Coronary artery (tissue), 2 donors: ENCODE measurements around the gene AMBP.
"Not testable (repeated sequence)": the region's sequence is repeated elsewhere in the genome, so short reads cannot be mapped to it uniquely, and the experiment has no call there.

Experiments
- DNase-seq: peaks from one replicate; pipeline ENCODE4 v3.0.0-alpha.2; 2017; ENCODE audit warnings: low spot score
- H3K27ac ChIP-seq, 2 donors: fragments of 200-600 bp; sonication (generic); one replicate each; pipeline ENCODE4 v1.5.1; 2016 to 2019
- H3K4me3 ChIP-seq: fragments of 200-600 bp; sonication (generic); 2 replicates; pipeline ENCODE4 v1.5.1; 2016; ENCODE audit warnings: mild to moderate bottlenecking, moderate library complexity
- TF ChIP-seq, protein P1 (sequence below): fragments of 200-600 bp; sonication (generic); IDR thresholded peaks from one replicate; pipeline ENCODE4 v1.5.1; 2019; ENCODE audit warnings: antibody characterized with exemption

AMBP gene

GRCh38 chr9:114049441-114050225, 28.5 kb downstream of the AMBP start:
- peak; percentile 53 for DNase-seq
- TF ChIP-seq, protein P1, sequence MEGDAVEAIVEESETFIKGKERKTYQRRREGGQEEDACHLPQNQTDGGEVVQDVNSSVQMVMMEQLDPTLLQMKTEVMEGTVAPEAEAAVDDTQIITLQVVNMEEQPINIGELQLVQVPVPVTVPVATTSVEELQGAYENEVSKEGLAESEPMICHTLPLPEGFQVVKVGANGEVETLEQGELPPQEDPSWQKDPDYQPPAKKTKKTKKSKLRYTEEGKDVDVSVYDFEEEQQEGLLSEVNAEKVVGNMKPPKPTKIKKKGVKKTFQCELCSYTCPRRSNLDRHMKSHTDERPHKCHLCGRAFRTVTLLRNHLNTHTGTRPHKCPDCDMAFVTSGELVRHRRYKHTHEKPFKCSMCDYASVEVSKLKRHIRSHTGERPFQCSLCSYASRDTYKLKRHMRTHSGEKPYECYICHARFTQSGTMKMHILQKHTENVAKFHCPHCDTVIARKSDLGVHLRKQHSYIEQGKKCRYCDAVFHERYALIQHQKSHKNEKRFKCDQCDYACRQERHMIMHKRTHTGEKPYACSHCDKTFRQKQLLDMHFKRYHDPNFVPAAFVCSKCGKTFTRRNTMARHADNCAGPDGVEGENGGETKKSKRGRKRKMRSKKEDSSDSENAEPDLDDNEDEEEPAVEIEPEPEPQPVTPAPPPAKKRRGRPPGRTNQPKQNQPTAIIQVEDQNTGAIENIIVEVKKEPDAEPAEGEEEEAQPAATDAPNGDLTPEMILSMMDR = no peak

GRCh38 chr9:114048533-114049415, 29.3 kb downstream of the AMBP start:
- DNase-seq = peak; percentile 56
- no peak overlapping the region for H3K27ac ChIP-seq
- TF ChIP-seq, protein P1 = no peak

More at GRCh38 chr9:114049441-114050225, 28.5 kb downstream of the AMBP start:
- Histone ChIP-seq H3K27ac (no peak overlapping the region), H3K4me3 (no peak overlapping the region)

DNA sequence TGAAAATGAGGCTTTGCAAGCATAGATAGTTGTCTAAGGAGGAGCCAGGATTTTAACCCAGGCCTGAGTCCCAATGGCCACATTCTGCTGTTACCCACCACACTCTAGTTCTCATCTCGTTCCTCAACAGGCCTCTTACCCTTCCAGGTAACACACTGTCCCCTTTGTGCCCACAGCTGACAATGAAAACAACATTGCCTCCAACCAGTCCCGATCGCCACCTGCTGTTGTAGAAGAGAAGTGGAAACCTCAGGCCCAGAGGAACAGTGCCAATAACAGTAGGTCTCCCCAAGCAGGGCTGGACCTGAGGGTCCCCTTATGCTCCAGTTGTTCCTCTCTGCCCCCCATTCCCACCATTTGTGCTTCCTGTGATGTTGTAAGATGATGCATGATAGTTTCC, 30.4 kb downstream of the AMBP start:
- Histone ChIP-seq H3K4me3 (no peak overlapping the region), H3K27ac (no peak overlapping the region)
- DNase-seq = peak; percentile 45
- TF ChIP-seq, protein P1 = no peak

More at GRCh38 chr9:114048533-114049415, 29.3 kb downstream of the AMBP start:
- H3K4me3 ChIP-seq = no peak overlapping the region

DNA sequence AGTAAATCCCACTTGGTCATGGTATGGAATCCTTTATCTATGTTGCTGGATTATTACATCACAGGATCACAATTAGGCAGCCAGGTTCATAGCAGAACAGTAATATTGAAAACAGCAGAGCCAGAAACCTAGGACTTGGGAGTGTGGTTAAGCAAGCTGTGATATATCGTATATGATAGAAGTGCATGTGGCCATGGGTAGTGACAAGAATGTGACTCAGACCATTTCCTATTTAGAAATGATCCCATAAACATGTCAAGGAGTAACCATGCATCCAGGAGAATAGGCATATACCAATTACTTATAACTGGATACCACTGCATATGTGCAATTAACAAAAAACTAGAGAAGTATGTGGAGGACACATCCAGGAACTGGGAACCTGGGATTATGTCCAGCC, 31.2 kb downstream of the AMBP start:
- no peak for DNase-seq

GRCh38 chr9:114046237-114046755, 31.8 kb downstream of the AMBP start:
- Histone ChIP-seq H3K27ac (no peak overlapping the region), H3K4me3 (no peak overlapping the region)
- no peak for DNase-seq
- TF ChIP-seq, protein P1 = no peak

More for the DNA sequence above, 31.2 kb downstream of the AMBP start:
- no peak overlapping the region for H3K4me3 ChIP-seq
- TF ChIP-seq, protein P1 = no peak
- no peak overlapping the region for H3K27ac ChIP-seq

GRCh38 chr9:114043660-114044059, 34.4 kb downstream of the AMBP start:
- not testable (repeated sequence) for H3K4me3 ChIP-seq, H3K27ac ChIP-seq, DNase-seq

- TF ChIP-seq, protein P1 = no peak
- H3K27ac ChIP-seq = no peak overlapping the region
- no peak for DNase-seq
- no peak overlapping the region for H3K4me3 ChIP-seq
Measured at GRCh38 chr9:114039484-114039883, 38.6 kb downstream of the AMBP start.
